Measurements from ENCODE around the gene FKBP15. TPM values are rescaled to one million over a fixed set of nuclear protein-coding genes. Genes with fewer than 3 reads are reported as not detected.
"Not testable (repeated sequence)": the region's sequence is repeated elsewhere in the genome, so short reads cannot be mapped to it uniquely, and the experiment has no call there.

The FKBP15 gene
- total and polyA plus RNA-seq, 4 experiments from 2014 or later: 1.9 to 34.9 (median 27.0) TPM

DNA sequence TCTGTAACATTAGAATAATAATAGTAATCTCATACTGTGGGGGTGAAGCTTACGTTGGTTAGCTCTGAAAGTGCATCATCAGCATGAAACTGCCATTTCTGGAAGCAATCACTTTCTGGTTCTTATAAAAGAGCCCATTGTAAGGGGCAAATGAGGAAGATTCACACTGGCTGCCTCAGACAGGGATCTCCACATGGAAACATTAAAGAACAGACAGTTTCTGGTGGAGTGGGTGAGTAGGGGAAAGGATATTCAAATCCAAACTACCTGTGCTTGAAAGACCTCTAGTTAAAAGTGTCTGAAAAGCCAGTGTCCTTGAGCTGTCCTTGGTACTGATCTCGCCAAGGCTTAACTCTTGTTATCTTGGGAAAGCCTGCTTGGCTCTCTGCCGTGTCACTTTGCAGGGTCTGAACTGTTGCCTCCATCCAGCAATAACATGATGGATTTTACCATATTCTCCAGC is 89.4 kb downstream of the FKBP15 start:
- intact Hi-C loops (cut with micrococcal nuclease): no loop called here
- Mint-ChIP-seq H3K9me3 (no peaks in the 10 kb centered on the region), H3K4me3 (no peak overlapping the region), H3K27me3 (peaks cover 16 to 21% of the 10 kb centered on the region in 2 donors), H3K27ac (no peak overlapping the region), H3K36me3 (no peaks in the 10 kb centered on the region), H3K4me1 (no peaks in the 10 kb centered on the region)
- Histone ChIP-seq H3K27me3 (ENCODE audit: insufficient read depth, low read length) (peaks cover 5% of the 10 kb centered on the region), H3K9me3 (ENCODE audit: control insufficient read depth in 1 of 2, low read length in 2 of 2) (no peaks in the 10 kb centered on the region), H3K27ac (ENCODE audit: low read depth, low read length) (no peak overlapping the region), H3K4me1 (ENCODE audit: insufficient read depth, low read length) (no peaks in the 10 kb centered on the region), H3K4me3 (ENCODE audit: low read length in 2 of 2) (no peak overlapping the region), H3K36me3 (ENCODE audit: insufficient read depth, low read length) (no peaks in the 10 kb centered on the region)
- CTCF ChIA-PET (ENCODE audit: partially characterized antibody): interaction anchor here (1.4 kb wide), 1 partner anchor 19 kb away, joined by 3 read pairs; no protein-coding TSS in a partner anchor
- POLR2A ChIA-PET (ENCODE audit: partially characterized antibody): no interaction called here
- no peak for DNase-seq

- Mint-ChIP-seq H3K36me3 (no peaks in the 10 kb centered on the region), H3K27me3 (peaks cover 19 to 25% of the 10 kb centered on the region in 2 donors), H3K9me3 (no peaks in the 10 kb centered on the region), H3K27ac (no peak overlapping the region), H3K4me3 (no peak overlapping the region), H3K4me1 (no peaks in the 10 kb centered on the region)
- Histone ChIP-seq H3K4me1 (ENCODE audit: insufficient read depth, low read length) (no peaks in the 10 kb centered on the region), H3K9me3 (ENCODE audit: control insufficient read depth in 1 of 2, low read length in 2 of 2) (no peaks in the 10 kb centered on the region), H3K36me3 (ENCODE audit: insufficient read depth, low read length) (no peaks in the 10 kb centered on the region), H3K27me3 (ENCODE audit: insufficient read depth, low read length) (peaks cover 5% of the 10 kb centered on the region), H3K27ac (ENCODE audit: low read depth, low read length) (no peak overlapping the region), H3K4me3 (ENCODE audit: low read length in 2 of 2) (no peak overlapping the region)
- DNase-seq: no peak
- intact Hi-C loops (cut with micrococcal nuclease): no loop called here
- ChIA-PET POLR2A (ENCODE audit: partially characterized antibody) (no interaction called here), CTCF (ENCODE audit: partially characterized antibody) (no interaction called here)
Observed at GRCh38 chr9:113129884-113130283, 91.2 kb downstream of the FKBP15 start.

GRCh38 chr9:113129466-113129865 is 91.6 kb downstream of the FKBP15 start:
- no peaks in the 10 kb centered on the region for H3K4me1 Mint-ChIP-seq
- ChIA-PET CTCF (ENCODE audit: partially characterized antibody) (no interaction called here), POLR2A (ENCODE audit: partially characterized antibody) (no interaction called here)
- H3K9me3 Mint-ChIP-seq: no peaks in the 10 kb centered on the region
- no peak overlapping the region for H3K4me3 Mint-ChIP-seq
- Histone ChIP-seq H3K27me3 (ENCODE audit: insufficient read depth, low read length) (peaks cover 5% of the 10 kb centered on the region), H3K4me1 (ENCODE audit: insufficient read depth, low read length) (no peaks in the 10 kb centered on the region), H3K36me3 (ENCODE audit: insufficient read depth, low read length) (no peaks in the 10 kb centered on the region), H3K9me3 (ENCODE audit: control insufficient read depth in 1 of 2, low read length in 2 of 2) (no peaks in the 10 kb centered on the region), H3K4me3 (ENCODE audit: low read length in 2 of 2) (no peak overlapping the region), H3K27ac (ENCODE audit: low read depth, low read length) (no peak overlapping the region)
- intact Hi-C loops (cut with micrococcal nuclease): no loop called here
- DNase-seq: no peak
- no peaks in the 10 kb centered on the region for H3K36me3 Mint-ChIP-seq
- peaks cover 19 to 25% of the 10 kb centered on the region in 2 donors for H3K27me3 Mint-ChIP-seq
- no peak overlapping the region for H3K27ac Mint-ChIP-seq

DNA sequence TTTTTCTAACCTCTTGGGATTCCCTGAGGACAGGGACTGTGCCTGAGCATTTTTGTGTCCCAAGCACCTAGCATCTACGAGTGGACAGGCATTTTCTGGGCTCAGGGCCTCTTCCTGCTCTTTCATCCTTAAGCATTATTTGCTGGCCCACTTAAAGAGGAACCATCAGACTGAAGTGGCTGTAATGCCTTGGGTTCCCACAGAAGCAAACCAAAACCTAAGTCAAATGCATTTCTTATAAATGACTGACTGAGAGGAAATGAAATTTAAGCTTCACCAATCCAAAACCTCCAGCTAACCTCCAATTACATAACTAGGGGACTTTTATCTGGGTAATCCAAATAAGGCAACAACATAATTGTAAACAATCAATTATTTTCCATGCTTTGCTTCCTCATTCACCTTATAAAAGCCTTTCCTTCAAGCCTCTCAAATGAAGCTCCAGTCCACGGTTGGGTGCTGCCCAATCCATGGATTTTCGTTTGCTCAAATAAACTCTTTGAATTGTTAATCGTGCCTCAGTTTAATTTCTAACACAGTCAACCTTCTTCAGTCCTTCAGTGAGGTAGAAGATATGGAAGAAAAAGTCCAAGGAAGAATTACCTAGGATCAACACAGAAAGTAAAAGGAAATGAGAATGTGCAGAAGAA is 95.6 kb downstream of the FKBP15 start:
- Mint-ChIP-seq H3K4me3 (no peak overlapping the region), H3K27ac (no peak overlapping the region), H3K4me1 (no peaks in the 10 kb centered on the region), H3K27me3 (peaks cover 16 to 20% of the 10 kb centered on the region in 2 donors), H3K9me3 (peaks cover 0 to 1% (median 0%) of the 10 kb centered on the region in 8 donors), H3K36me3 (no peaks in the 10 kb centered on the region)
- CTCF ChIA-PET (ENCODE audit: partially characterized antibody): interaction anchor here (0.8 kb wide), 1 partner anchor 12 kb away, joined by 3 read pairs; no protein-coding TSS in a partner anchor
- Histone ChIP-seq H3K9me3 (ENCODE audit: control insufficient read depth in 1 of 2, low read length in 2 of 2) (no peaks in the 10 kb centered on the region), H3K4me1 (ENCODE audit: insufficient read depth, low read length) (no peaks in the 10 kb centered on the region), H3K27me3 (ENCODE audit: insufficient read depth, low read length) (peaks cover 5% of the 10 kb centered on the region), H3K27ac (ENCODE audit: low read depth, low read length) (no peak overlapping the region), H3K4me3 (ENCODE audit: low read length in 2 of 2) (no peak overlapping the region), H3K36me3 (ENCODE audit: insufficient read depth, low read length) (no peaks in the 10 kb centered on the region)
- POLR2A ChIA-PET (ENCODE audit: partially characterized antibody): no interaction called here
- no peak for DNase-seq
- intact Hi-C loops (cut with micrococcal nuclease): no loop called here

GRCh38 chr9:113118829-113119228 is 102.2 kb downstream of the FKBP15 start:
- H3K27me3 ChIP-seq (ENCODE audit: insufficient read depth, low read length); H3K4me3 Mint-ChIP-seq; H3K9me3 ChIP-seq (ENCODE audit: control insufficient read depth in 1 of 2, low read length in 2 of 2); H3K4me1 Mint-ChIP-seq; H3K4me1 ChIP-seq (ENCODE audit: insufficient read depth, low read length); H3K36me3 Mint-ChIP-seq; H3K36me3 ChIP-seq (ENCODE audit: insufficient read depth, low read length); CTCF ChIA-PET (ENCODE audit: partially characterized antibody); H3K4me3 ChIP-seq (ENCODE audit: low read length in 2 of 2); POLR2A ChIA-PET (ENCODE audit: partially characterized antibody); DNase-seq; H3K9me3 Mint-ChIP-seq; H3K27me3 Mint-ChIP-seq; intact Hi-C loops (cut with micrococcal nuclease); H3K27ac ChIP-seq (ENCODE audit: low read depth, low read length); H3K27ac Mint-ChIP-seq: not testable (repeated sequence)

Other genes starting within 250 kb of the FKBP15 start
- gene ZNF883, start 209.1 kb downstream of the FKBP15 start, total RNA-seq: under 1 TPM; 0.67 to 0.72 TPM
- gene ZNF883, start 209.1 kb downstream of the FKBP15 start, polyA plus RNA-seq: 1 to 10 TPM; 1.6 to 1.7 TPM
- 1 to 10 TPM; 2.9 TPM for gene ZFP37, start 164.6 kb downstream of the FKBP15 start, total RNA-seq
- gene ZFP37, start 164.6 kb downstream of the FKBP15 start, polyA plus RNA-seq: 1 to 10 TPM; 1.8 to 3.0 TPM
- gene SLC31A2, start 70.3 kb downstream of the FKBP15 start, total RNA-seq: 1 to 10 TPM; 5.3 to 6.1 TPM
- 1 to 10 TPM; 6.9 to 8.7 TPM for gene SLC31A2, start 70.3 kb downstream of the FKBP15 start, polyA plus RNA-seq
- 1 to 10 TPM; 4.1 to 4.2 TPM for gene SLC31A1, start 267 bp upstream of the FKBP15 start, total RNA-seq
- 1 to 10 TPM; 2.1 to 2.3 TPM for gene SLC31A1, start 267 bp upstream of the FKBP15 start, polyA plus RNA-seq
- 10 to 100 TPM; 44.4 to 47.3 TPM for gene CDC26, start 54.3 kb upstream of the FKBP15 start, total RNA-seq
- 100 to 1,000 TPM; 149 to 213 TPM for gene CDC26, start 54.3 kb upstream of the FKBP15 start, polyA plus RNA-seq
- gene PRPF4, start 54.4 kb upstream of the FKBP15 start, total RNA-seq: 10 to 100 TPM; 20.7 to 23.2 TPM
- 10 to 100 TPM; 19.2 to 25.7 TPM for gene PRPF4, start 54.4 kb upstream of the FKBP15 start, polyA plus RNA-seq
- gene RNF183, start 82.1 kb upstream of the FKBP15 start, total RNA-seq: not detected
- gene RNF183, start 82.1 kb upstream of the FKBP15 start, polyA plus RNA-seq: not detected
- gene WDR31, start 119.0 kb upstream of the FKBP15 start, total RNA-seq: under 1 TPM; 0.33 to 0.67 TPM
- gene WDR31, start 119.0 kb upstream of the FKBP15 start, polyA plus RNA-seq: under 1 TPM in 1 of 2 donors, not detected in 1; 0.89 TPM
- not detected for gene BSPRY, start 128.3 kb upstream of the FKBP15 start, total RNA-seq
- under 1 TPM; 0.24 to 0.93 TPM for gene BSPRY, start 128.3 kb upstream of the FKBP15 start, polyA plus RNA-seq
- 10 to 100 TPM; 29.9 to 32.8 TPM for gene HDHD3, start 155.7 kb upstream of the FKBP15 start, total RNA-seq
- gene HDHD3, start 155.7 kb upstream of the FKBP15 start, polyA plus RNA-seq: 10 to 100 TPM; 40.8 to 52.3 TPM
- 10 to 100 TPM; 39.9 TPM for gene ALAD, start 180.0 kb upstream of the FKBP15 start, total RNA-seq
- 10 to 100 TPM; 16.4 to 23.8 TPM for gene ALAD, start 180.0 kb upstream of the FKBP15 start, polyA plus RNA-seq
- gene POLE3, start 189.4 kb upstream of the FKBP15 start, total RNA-seq: 10 to 100 TPM; 46.9 TPM
- 100 to 1,000 TPM; 103 to 179 TPM for gene POLE3, start 189.4 kb upstream of the FKBP15 start, polyA plus RNA-seq
- under 1 TPM; 0.86 to 0.87 TPM for gene C9orf43, start 189.5 kb upstream of the FKBP15 start, total RNA-seq
- under 1 TPM; 0.41 to 0.45 TPM for gene C9orf43, start 189.5 kb upstream of the FKBP15 start, polyA plus RNA-seq
- 10 to 100 TPM; 17.5 to 18.4 TPM for gene RGS3, start 242.4 kb upstream of the FKBP15 start, total RNA-seq
- 10 to 100 TPM in 1 of 2 donors, 1 to 10 TPM in 1; 3.4 to 23.2 TPM for gene RGS3, start 242.4 kb upstream of the FKBP15 start, polyA plus RNA-seq